NOMO-1 (cell line): ENCODE data around the gene UQCC5.

Source experiments
- DNase-seq, 2 experiments: peaks; one replicate each; lab custom pipeline; 2025; ENCODE audit not compliant: unreplicated experiment in 2 of 2; lab: John Stamatoyannopoulos, UW

UQCC5 gene

GRCh38 chr3:52503788-52504424, 32.5 kb upstream of the UQCC5 start:
- no peak for DNase-seq

DNA sequence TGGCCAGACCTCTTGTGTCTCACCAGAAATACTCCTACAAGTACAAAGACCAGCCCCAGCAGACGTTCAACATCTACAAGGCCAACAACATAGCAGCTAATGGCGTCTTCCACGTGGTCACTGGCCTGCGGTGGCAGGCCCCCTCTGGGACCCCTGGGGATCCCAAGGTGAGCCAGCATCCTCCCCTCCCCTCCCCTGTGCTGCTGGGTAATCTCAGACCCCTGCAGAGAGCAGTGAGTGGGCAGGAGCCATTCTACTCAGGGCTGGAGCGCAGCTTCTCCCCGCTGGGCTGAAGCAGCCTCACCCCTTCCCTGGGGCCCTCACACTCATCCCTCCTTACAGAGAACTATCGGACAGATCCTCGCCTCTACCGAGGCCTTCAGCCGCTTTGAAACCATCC, 31.4 kb upstream of the UQCC5 start:
- DNase-seq = no peak

DNA sequence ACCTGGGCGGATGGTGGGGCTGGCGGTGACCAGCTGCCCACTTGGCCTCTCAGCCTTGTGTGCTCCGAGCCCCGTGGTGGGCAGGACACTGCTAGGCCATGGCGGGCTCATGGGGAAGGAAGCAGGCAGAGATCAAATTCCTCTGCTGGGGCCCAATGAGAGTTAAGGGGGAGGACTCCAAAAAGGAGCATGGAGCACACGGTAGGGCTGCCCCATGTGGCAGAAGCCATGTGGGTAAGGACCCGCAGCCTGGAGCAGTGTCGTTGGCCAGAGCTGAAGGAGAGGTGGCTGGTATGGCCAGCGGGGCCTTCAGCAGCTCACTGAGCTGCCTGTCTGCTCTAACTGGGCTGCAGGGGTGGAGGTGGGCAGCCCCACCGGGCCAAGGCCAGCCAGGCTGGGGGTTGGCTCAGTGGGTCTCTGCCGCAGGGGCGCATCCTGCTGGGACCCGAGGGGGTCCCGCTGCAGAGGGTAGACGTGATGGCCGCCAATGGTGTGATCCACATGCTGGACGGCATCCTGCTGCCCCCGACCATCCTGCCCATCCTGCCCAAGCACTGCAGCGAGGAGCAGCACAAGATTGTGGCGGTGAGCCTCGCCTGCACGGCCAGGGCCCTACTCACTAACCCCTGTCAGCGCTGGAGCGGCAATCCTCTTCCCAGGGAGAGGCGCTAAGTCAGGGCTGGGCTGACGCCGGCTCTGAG, 30.0 kb upstream of the UQCC5 start:
- no peak for DNase-seq

GRCh38 chr3:52507359-52507758, 29.0 kb upstream of the UQCC5 start:
- no peak for DNase-seq

DNA sequence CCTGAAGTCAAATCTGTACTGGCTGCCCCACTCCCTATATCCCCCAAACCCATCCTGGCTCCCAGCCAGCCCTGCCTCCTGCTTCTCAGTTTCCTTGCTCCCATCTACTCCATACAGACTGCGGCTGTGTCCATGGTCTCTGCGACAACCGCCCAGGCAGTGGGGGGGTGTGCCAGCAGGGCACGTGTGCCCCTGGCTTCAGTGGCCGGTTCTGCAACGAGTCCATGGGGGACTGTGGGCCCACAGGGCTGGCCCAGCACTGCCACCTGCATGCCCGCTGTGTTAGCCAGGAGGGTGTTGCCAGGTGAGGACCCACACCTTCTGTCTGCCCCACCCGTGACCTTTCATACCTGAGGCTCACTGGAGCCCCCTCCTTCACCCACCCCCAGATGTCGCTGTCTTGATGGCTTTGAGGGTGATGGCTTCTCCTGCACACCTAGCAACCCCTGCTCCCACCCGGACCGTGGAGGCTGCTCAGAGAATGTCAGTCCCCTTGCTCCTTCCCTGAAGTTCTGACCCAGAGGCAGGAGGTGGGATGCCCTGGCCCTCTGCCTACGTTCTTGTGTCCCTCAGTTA, 26.6 kb upstream of the UQCC5 start:
- DNase-seq = no peak

DNA sequence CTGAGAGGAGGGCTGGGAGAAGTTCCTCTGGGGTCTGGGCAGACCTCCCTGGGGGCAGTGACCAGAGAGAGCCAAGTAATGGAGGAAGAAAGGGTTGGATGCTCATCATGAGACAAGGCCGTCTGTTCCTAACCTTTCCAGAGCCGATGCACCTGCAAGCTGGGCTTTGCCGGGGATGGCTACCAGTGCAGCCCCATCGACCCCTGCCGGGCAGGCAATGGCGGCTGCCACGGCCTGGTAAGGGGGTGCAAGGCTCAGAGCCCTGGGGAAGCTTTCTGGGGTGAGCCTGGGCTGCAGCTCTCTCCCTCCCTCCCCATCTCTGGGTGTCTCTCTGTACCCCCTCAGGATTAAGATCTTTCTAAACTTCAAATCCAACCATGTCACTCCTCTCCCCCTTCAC, 24.9 kb upstream of the UQCC5 start:
- DNase-seq = no peak

- DNase-seq = no peak
Measured at GRCh38 chr3:52512105-52512504, 24.3 kb upstream of the UQCC5 start.

DNA sequence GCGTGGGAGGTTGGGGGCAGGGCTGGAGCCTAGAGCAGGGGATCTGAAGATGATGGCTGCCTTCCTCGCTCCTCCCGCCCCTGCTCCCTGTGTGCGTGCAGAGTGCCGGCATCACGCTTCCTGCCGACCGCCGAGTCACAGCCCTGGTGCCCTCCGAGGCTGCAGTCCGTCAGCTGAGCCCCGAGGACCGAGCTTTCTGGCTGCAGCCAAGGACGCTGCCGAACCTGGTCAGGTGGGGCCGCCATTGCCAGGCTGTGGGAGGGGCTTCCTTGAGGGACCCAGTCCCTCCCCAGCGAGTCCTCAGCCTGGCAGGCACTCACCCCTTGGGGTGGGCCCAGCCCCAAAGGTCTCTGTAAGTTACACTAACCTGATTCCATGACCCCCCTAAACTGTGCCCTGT, 23.7 kb upstream of the UQCC5 start:
- DNase-seq = no peak

DNA sequence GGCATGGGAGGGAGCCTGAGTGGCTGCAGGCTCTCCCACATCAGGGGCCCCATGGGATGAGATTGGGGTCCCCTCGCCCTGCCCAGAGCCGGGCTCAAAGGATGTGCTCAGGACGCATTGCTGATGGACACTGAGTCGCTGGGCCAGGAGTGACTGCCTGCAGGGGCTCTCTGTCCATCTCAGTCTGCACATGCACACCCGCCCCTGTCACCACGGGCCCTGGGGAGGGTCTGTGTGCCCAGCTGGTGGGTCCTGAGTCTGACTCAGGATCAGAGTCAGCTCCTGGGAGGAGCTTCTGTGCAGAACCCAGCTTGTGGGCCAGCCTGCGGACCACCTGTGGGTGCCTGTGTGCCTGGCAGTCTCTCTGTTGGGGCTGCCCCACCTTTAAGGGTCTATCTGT, 23.1 kb upstream of the UQCC5 start:
- DNase-seq = no peak

DNA sequence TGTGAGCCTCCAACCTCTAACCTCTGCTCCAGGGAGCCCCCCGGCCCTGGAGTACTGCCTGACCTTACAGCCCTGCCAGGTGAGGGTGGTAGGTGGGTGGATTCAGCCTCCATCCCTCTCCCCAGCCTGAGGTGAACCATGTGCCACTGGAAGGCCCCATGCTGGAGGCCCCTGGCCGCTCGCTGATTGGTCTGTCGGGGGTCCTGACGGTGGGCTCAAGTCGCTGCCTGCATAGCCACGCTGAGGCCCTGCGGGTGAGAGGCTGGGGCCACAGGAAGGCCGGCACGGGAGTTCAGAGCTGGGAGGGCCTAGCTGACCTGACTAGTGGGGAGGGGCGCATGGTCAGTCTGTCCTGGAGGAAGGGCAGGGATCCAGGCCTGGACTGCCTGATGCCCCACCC, 21.8 kb upstream of the UQCC5 start:
- DNase-seq = no peak

DNA sequence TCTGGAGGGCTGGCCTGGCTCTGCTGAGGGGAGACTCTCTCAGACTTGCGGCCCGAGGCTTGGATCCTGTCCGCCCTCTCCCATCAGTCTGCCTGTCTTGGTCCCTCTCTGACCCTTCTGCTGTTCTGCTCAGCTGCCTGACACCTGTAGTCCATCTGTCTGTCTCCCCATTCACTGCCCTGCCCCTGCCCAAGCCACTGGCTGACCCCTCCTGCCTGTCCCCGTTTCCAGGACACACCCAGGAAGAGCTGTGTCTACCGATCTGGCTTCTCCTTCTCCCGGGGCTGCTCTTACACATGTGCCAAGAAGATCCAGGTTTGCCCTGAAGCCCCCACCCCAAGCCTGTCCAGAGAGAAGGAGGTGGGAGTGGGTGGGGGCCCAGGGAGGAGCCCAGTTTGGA, 21.2 kb upstream of the UQCC5 start:
- DNase-seq = no peak

GRCh38 chr3:52516509-52517195, 19.8 kb upstream of the UQCC5 start:
- DNase-seq = no peak

- no peak for DNase-seq
Measured at GRCh38 chr3:52517796-52518722, 18.3 kb upstream of the UQCC5 start.

- no peak for DNase-seq
Measured at GRCh38 chr3:52518723-52519444, 17.5 kb upstream of the UQCC5 start.

DNA sequence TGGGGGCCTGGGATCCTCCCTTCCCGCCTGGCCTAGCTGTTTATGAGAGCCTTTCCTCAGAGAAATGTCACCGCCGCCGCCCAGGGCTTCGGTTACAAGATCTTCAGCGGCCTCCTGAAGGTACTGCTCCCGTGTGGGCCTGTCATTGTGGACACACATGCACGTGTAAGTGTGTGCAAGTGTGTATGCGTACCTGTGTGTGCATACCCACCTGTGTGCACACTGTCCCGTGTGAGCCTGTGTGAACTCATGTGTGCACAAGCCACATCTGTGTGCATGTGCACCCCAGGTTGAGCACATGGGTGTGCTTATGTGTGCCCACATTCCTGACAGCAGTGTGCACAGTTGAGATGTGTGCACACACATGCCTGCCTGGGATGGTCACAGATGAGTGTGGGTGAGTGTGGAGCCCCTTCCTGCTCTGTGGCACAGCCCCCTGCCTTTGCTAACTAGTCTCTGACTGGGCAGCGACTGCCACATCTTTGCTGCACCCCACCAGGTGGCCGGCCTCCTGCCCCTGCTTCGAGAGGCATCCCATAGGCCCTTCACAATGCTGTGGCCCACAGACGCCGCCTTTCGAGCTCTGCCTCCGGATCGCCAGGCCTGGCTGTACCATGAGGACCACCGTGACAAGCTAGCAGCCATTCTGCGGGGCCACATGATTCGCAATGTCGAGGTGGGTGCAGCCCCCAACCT, 16.8 kb upstream of the UQCC5 start:
- no peak for DNase-seq

DNA sequence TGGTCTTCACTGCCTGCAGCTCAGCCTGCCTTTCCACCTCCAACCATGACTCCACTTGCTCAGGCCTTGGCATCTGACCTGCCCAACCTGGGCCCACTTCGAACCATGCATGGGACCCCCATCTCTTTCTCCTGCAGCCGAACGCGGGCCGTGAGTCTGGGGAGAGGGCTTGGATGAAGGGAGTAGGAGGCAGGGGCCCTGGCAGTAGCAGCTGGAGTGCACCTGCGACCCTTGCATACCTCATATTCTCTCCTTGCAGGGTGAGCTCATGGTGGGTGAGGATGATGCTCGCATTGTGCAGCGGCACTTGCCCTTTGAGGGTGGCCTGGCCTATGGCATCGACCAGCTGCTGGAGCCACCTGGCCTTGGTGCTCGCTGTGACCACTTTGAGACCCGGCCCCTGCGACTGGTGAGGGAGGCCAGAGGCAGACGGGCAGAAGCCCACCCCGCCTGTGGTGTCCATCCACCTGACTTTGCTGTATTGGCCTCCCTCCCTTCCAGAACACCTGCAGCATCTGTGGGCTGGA, 16.2 kb upstream of the UQCC5 start:
- DNase-seq = no peak

- DNase-seq = no peak
Measured at GRCh38 chr3:52520716-52521487, 15.5 kb upstream of the UQCC5 start.

GRCh38 chr3:52521488-52521824, 14.9 kb upstream of the UQCC5 start:
- DNase-seq = no peak
